H1 (cell line): ENCODE data around the gene SMG1. TPM values are rescaled to one million over a fixed set of nuclear protein-coding genes. Genes with fewer than 3 reads are reported as not detected.

Source experiments
- CTCF ChIA-PET: fragments of 300-600 bp; sonication (Branson Sonifier 250); formaldehyde crosslinking; loops from one replicate; lab custom pipeline; 2021; ENCODE audit not compliant: partially characterized antibody; lab: Charles Lee
- POLR2A ChIA-PET: fragments of 300-600 bp; sonication (Branson Sonifier 250); formaldehyde crosslinking; loops from one replicate; lab custom pipeline; 2021; ENCODE audit warnings: inconsistent platforms; ENCODE audit not compliant: partially characterized antibody; lab: Charles Lee
- DNase-seq, 2 experiments: peaks; one replicate each; pipeline versions ENCODE4 v3.0.0 to v3.0.0-alpha.2; 2010 to 2022; ENCODE audit warnings: low spot score in 2 of 2, low read depth in 1 of 2, mixed read lengths in 1 of 2
- FAIRE-seq: peaks from 2 replicates; lab custom pipeline; 2011; peaks lifted over from hg19 to GRCh38; lab: Jason Lieb, UNC
- H2AFZ ChIP-seq: 2 replicates; pipeline ENCODE4 v1.8.1; 2012; ENCODE audit warnings: low read length, inconsistent platforms
- H2AK5ac ChIP-seq: 2 replicates; pipeline ENCODE4 v1.6.1; 2013; ENCODE audit warnings: low read depth, low read length
- H2BK120ac ChIP-seq: replicated peaks from 2 replicates; pipeline ENCODE3; 2013; ENCODE audit warnings: low read depth, low read length, inconsistent platforms
- H2BK12ac ChIP-seq: 2 replicates; pipeline ENCODE4 v1.6.1; 2013; ENCODE audit warnings: low read depth, low read length
- H2BK15ac ChIP-seq: 2 replicates; pipeline ENCODE4 v1.6.1; 2013; ENCODE audit warnings: low read length
- H2BK20ac ChIP-seq: 2 replicates; pipeline ENCODE4 v1.6.1; 2013; ENCODE audit warnings: low read length
- H2BK5ac ChIP-seq: 2 replicates; pipeline ENCODE4 v1.6.1; 2013; ENCODE audit warnings: low read depth, low read length
- H3K14ac ChIP-seq: 2 replicates; pipeline ENCODE4 v1.6.1; 2013; ENCODE audit warnings: inconsistent platforms; ENCODE audit not compliant: insufficient read length
- H3K18ac ChIP-seq: 2 replicates; pipeline ENCODE4 v1.6.1; 2013; ENCODE audit warnings: low read length; ENCODE audit errors: extremely low read depth
- H3K23ac ChIP-seq: 2 replicates; pipeline ENCODE4 v1.6.1; 2013; ENCODE audit warnings: inconsistent platforms; ENCODE audit not compliant: insufficient read length
- H3K23me2 ChIP-seq: 2 replicates; pipeline ENCODE4 v1.6.1; 2013; ENCODE audit warnings: low read depth, low read length
- H3K27ac ChIP-seq: 2 replicates; pipeline ENCODE4 v1.6.1; 2011; ENCODE audit warnings: low read depth, low read length, inconsistent platforms
- H3K27me3 ChIP-seq, 4 experiments: replicated peaks in 1 of 4; 1 replicate in 1 of 4; 2 replicates in 3 of 4; pipeline versions ENCODE4 v1.6.1 to v1.8.1; 2011 to 2013; ENCODE audit warnings: low read length in 3 of 4, mild to moderate bottlenecking in 3 of 4, inconsistent platforms in 2 of 4, mixed read lengths in 2 of 4, moderate library complexity in 1 of 4; ENCODE audit not compliant: control insufficient read depth in 3 of 4, insufficient read depth in 3 of 4; ENCODE audit errors: extremely low read depth in 1 of 4
- H3K36me3 ChIP-seq, 4 experiments: 2 replicates each; pipeline versions ENCODE4 v1.6.1 to v1.8.1; 2011 to 2013; ENCODE audit warnings: mild to moderate bottlenecking in 4 of 4, low read length in 3 of 4, moderate library complexity in 2 of 4, control low read depth in 1 of 4, inconsistent platforms in 1 of 4; ENCODE audit not compliant: insufficient read depth in 4 of 4, control insufficient read depth in 2 of 4
- H3K4ac ChIP-seq: replicated peaks from 2 replicates; pipeline ENCODE3; 2013; ENCODE audit warnings: low read length, low read depth, mixed read lengths, inconsistent platforms; ENCODE audit not compliant: insufficient read length
- H3K4me1 ChIP-seq, 4 experiments: replicated peaks in 1 of 4; 1 replicate in 1 of 4; 2 replicates in 3 of 4; pipeline versions ENCODE4 v1.6.1 to v1.8.1; 2011 to 2013; ENCODE audit warnings: low read length in 3 of 4, inconsistent platforms in 2 of 4, mixed read lengths in 1 of 4; ENCODE audit not compliant: insufficient read depth in 4 of 4, control insufficient read depth in 3 of 4
- H3K4me2 ChIP-seq, 2 experiments: 2 replicates each; pipeline versions ENCODE4 v1.6.1 to v1.8.1; 2011 to 2013; ENCODE audit warnings: low read depth in 2 of 2, low read length in 2 of 2, control low read depth in 1 of 2, inconsistent platforms in 1 of 2, mild to moderate bottlenecking in 1 of 2; ENCODE audit not compliant: insufficient read depth in 1 of 2
- H3K4me3 ChIP-seq, 4 experiments: fragments of 200-600, 300-600 bp in 1 of 4; sonication (generic), shearing (Covaris generic), sonication (Bioruptor Twin) in 1 of 4; 2 replicates each; pipeline versions ENCODE4 v1.5.1 to v1.8.1; 2011 to 2016; ENCODE audit warnings: low read length in 4 of 4, low read depth in 3 of 4, control low read depth in 2 of 4, inconsistent platforms in 2 of 4, mild to moderate bottlenecking in 2 of 4, mixed read lengths in 1 of 4, moderate library complexity in 1 of 4; ENCODE audit not compliant: insufficient read depth in 2 of 4; ENCODE audit errors: extremely low read depth in 1 of 4
- H3K56ac ChIP-seq: replicated peaks from 2 replicates; pipeline ENCODE3; 2013; ENCODE audit warnings: low read depth, mild to moderate bottlenecking, mixed read lengths, low read length, inconsistent platforms; ENCODE audit not compliant: insufficient read length
- H3K79me1 ChIP-seq: 2 replicates; pipeline ENCODE4 v1.6.1; 2013; ENCODE audit warnings: low read depth, low read length, control low read depth
- H3K79me2 ChIP-seq, 2 experiments: 2 replicates each; pipeline versions ENCODE4 v1.6.1 to v1.8.1; 2012 to 2013; ENCODE audit warnings: low read length in 2 of 2, mild to moderate bottlenecking in 2 of 2, inconsistent platforms in 1 of 2; ENCODE audit not compliant: insufficient read depth in 2 of 2, control insufficient read depth in 1 of 2
- H3K9ac ChIP-seq, 4 experiments: replicated peaks in 1 of 4; 1 replicate in 1 of 4; 2 replicates in 3 of 4; pipeline versions ENCODE4 v1.6.1 to v1.8.1; 2011 to 2013; ENCODE audit warnings: low read depth in 3 of 4, low read length in 3 of 4, control low read depth in 2 of 4, mild to moderate bottlenecking in 2 of 4, moderate library complexity in 2 of 4, inconsistent platforms in 1 of 4; ENCODE audit errors: extremely low read depth in 1 of 4
- H3K9me3 ChIP-seq, 2 experiments: 2 replicates each; pipeline versions ENCODE4 v1.6.1 to v1.8.1; 2012 to 2013; ENCODE audit warnings: mild to moderate bottlenecking in 2 of 2, moderate library complexity in 2 of 2, control low read depth in 1 of 2, inconsistent platforms in 1 of 2, low read depth in 1 of 2, low read length in 1 of 2, mixed read lengths in 1 of 2; ENCODE audit not compliant: insufficient read depth in 2 of 2
- H4K20me1 ChIP-seq, 2 experiments: replicated peaks in 1 of 2; 2 replicates each; pipeline versions ENCODE3 to v1.8.1; 2011 to 2013; ENCODE audit warnings: inconsistent platforms in 2 of 2, low read length in 2 of 2, mild to moderate bottlenecking in 1 of 2; ENCODE audit not compliant: insufficient read depth in 2 of 2, control insufficient read depth in 1 of 2
- H4K5ac ChIP-seq: 2 replicates; pipeline ENCODE4 v1.6.1; 2013; ENCODE audit warnings: low read length, low read depth, mixed read lengths, inconsistent platforms; ENCODE audit not compliant: insufficient read length
- H4K8ac ChIP-seq: 2 replicates; pipeline ENCODE4 v1.8.0; 2013; ENCODE audit warnings: mild to moderate bottlenecking, moderate library complexity, low read length, inconsistent platforms; ENCODE audit not compliant: insufficient read depth; ENCODE audit errors: extremely low read depth
- H4K91ac ChIP-seq: replicated peaks from 2 replicates; pipeline ENCODE3; 2013; ENCODE audit warnings: low read length, mixed read lengths, inconsistent platforms; ENCODE audit not compliant: insufficient read length
- BACH1 ChIP-seq: IDR thresholded peaks from 2 replicates; pipeline ENCODE4 v1.6.1; 2012; ENCODE audit warnings: low read length, improper control_type of control experiment
- CBX5 ChIP-seq: fragments of 300-800, 300-1000 bp; sonication (generic); IDR thresholded peaks from 2 replicates; pipeline ENCODE4 v1.7.1; 2016; ENCODE audit warnings: antibody characterized with exemption, low read length, low read depth
- CHD1 ChIP-seq: IDR thresholded peaks from 2 replicates; pipeline ENCODE4 v1.6.1; 2012; ENCODE audit warnings: low read depth, low read length, improper control_type of control experiment
- EP300 ChIP-seq, 2 experiments: IDR thresholded peaks; 1 replicate in 1 of 2; 2 replicates in 1 of 2; pipeline ENCODE4 v1.6.1; 2011 to 2012; ENCODE audit warnings: low read depth in 2 of 2, low read length in 2 of 2, mild to moderate bottlenecking in 2 of 2, borderline replicate concordance in 1 of 2, inconsistent platforms in 1 of 2, moderate library complexity in 1 of 2
- EZH2 ChIP-seq: fragments of 200-600 bp; sonication (generic); IDR thresholded peaks from 2 replicates; pipeline ENCODE4 v1.7.1; 2012; ENCODE audit warnings: low read depth, mild to moderate bottlenecking, moderate library complexity, low read length, inconsistent platforms; ENCODE audit not compliant: severe bottlenecking
- JUN ChIP-seq: IDR thresholded peaks from 2 replicates; pipeline ENCODE4 v1.6.1; 2011; ENCODE audit warnings: low read depth, mild to moderate bottlenecking, improper control_type of control experiment, low read length
- MAFK ChIP-seq: IDR thresholded peaks from 2 replicates; pipeline ENCODE4 v1.6.1; 2012; ENCODE audit warnings: low read depth, mild to moderate bottlenecking, improper control_type of control experiment, low read length
- RXRA ChIP-seq: IDR thresholded peaks from 2 replicates; pipeline ENCODE4 v1.6.1; 2011; ENCODE audit warnings: low read depth, mild to moderate bottlenecking, low read length, moderate library complexity; ENCODE audit not compliant: insufficient read depth
- TEAD4 ChIP-seq: IDR thresholded peaks from 2 replicates; pipeline ENCODE4 v1.6.1; 2012; ENCODE audit warnings: low read depth, low read length, inconsistent platforms, mixed read lengths
- WGBS, 2 experiments: shearing (Covaris generic) in 1 of 2; methylation state at CpG; one replicate each; pipeline versions ENCODE4 v1.1.6 to v1.1.7; 2013 to 2015; ENCODE audit warnings: low lambda C conversion rate in 2 of 2, mixed read lengths in 2 of 2, inconsistent platforms in 1 of 2, low coverage in 1 of 2, missing lambda C conversion rate in 1 of 2; ENCODE audit not compliant: insufficient replicate concordance in 2 of 2, insufficient coverage in 1 of 2, insufficient read length in 1 of 2; ENCODE audit errors: extremely low coverage in 1 of 2, missing lambda C conversion rate in 1 of 2; 5-methylcytosine and 5-hydroxymethylcytosine counted together
- polyA plus RNA-seq, 7 experiments: library from polyadenylated mRNA; depleted of rRNA in 3 of 7; stranded (reverse) in 5 of 7; unstranded in 2 of 7; fragments of >200 nt in 5 of 7; fragments of 200-250 nt in 2 of 7; gene quantifications; 1 replicate in 5 of 7; 2 replicates in 1 of 7; 4 replicates in 1 of 7; pipeline versions ENCODE4 v1.2.1 to v1.2.3, GENCODE V29; 2011 to 2013; ENCODE audit warnings: missing spikeins in 2 of 7, mixed read lengths in 2 of 7
- total RNA-seq: library from RNA; stranded (reverse); fragmentation: NEBNext Ultra II Directional; extraction: Animal tissue kit (Norgen Biotek cat#: 25700); gene quantifications from 2 replicates; pipeline ENCODE4 v1.2.1, GENCODE V29; 2021
- TF ChIP-seq, protein P1 (sequence below): IDR thresholded peaks from 2 replicates; pipeline ENCODE4 v1.6.1; 2012; ENCODE audit warnings: inconsistent platforms

The SMG1 gene
- total and polyA plus RNA-seq, 2 of the 8 experiments (the other 6 are each of a cell fraction or from before 2014, with no cell fraction given): 14.9 to 90.6 TPM

DNA sequence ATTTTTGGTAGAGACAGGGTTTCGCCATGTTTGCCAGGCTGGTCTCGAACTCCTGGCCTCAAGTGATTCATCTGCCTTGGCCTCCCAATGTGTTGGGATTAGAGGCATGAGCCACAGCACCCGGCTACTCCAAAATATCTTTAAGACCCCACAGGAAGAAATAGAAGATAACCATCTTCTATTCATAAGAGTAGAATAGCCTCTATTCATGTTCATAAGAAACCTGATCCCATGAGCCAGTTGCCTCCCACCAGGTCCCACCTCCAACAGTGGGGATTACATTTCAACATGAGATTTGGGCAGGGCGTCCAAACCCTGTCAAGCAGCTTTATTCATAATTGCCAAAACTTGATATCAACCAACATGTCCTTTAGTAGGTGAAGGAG lies 43.6 kb upstream of the SMG1 start:
- H2BK12ac ChIP-seq: no peak overlapping the region
- no peak for TF ChIP-seq EP300 (IDR thresholded peaks at IDR 0.05; ENCODE audit: borderline replicate concordance in 1 of 2, low read depth in 2 of 2, low read length in 2 of 2)
- no peak for TF ChIP-seq CBX5
- TF ChIP-seq MAFK: no peak
- TF ChIP-seq, protein P1, sequence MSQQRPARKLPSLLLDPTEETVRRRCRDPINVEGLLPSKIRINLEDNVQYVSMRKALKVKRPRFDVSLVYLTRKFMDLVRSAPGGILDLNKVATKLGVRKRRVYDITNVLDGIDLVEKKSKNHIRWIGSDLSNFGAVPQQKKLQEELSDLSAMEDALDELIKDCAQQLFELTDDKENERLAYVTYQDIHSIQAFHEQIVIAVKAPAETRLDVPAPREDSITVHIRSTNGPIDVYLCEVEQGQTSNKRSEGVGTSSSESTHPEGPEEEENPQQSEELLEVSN: no peak
- no peak for TF ChIP-seq TEAD4
- TF ChIP-seq JUN: no peak
- no peak for TF ChIP-seq BACH1
- TF ChIP-seq RXRA: no peak
- TF ChIP-seq EZH2: no peak
- TF ChIP-seq CHD1: no peak
- no peak overlapping the region for H3K27ac ChIP-seq
- H3K56ac ChIP-seq: no peak overlapping the region
- H2AFZ ChIP-seq: no peak overlapping the region
- H4K5ac ChIP-seq: no peak overlapping the region
- no peak overlapping the region for H3K14ac ChIP-seq
- peaks cover 0 to 6% (median 0%) of the 10 kb centered on the region in 4 experiments; a peak in 1 of 7 replicates for H3K4me1 ChIP-seq
- H2BK5ac ChIP-seq: no peak overlapping the region
- no peak overlapping the region for H2BK20ac ChIP-seq
- no peak overlapping the region for H3K23ac ChIP-seq
- 88% methylated on average over 4 of the region's 4 CpGs; no CpG with 5 or more reads in 1 of the 2 experiments for WGBS, 2 experiments
- no peaks in the 10 kb centered on the region for H4K20me1 ChIP-seq
- no peak overlapping the region for H2BK15ac ChIP-seq
- H3K36me3 ChIP-seq: no peaks in the 10 kb centered on the region
- no peaks in the 10 kb centered on the region for H3K27me3 ChIP-seq
- no peak overlapping the region for H4K91ac ChIP-seq
- no peak for DNase-seq
- no peaks in the 10 kb centered on the region for H3K79me2 ChIP-seq
- H3K23me2 ChIP-seq: no peaks in the 10 kb centered on the region
- H3K9ac ChIP-seq: no peak overlapping the region
- no peak overlapping the region for H2BK120ac ChIP-seq
- no peak overlapping the region for H3K18ac ChIP-seq
- H3K4me2 ChIP-seq: no peak overlapping the region
- H2AK5ac ChIP-seq: no peak overlapping the region
- ChIA-PET CTCF (interaction anchor here (0.6 to 4.0 kb wide), 7 partner anchors 9 to 1378 kb away, joined by 3 to 19 read pairs (median 4); partner anchors contain the start of gene TMC7), POLR2A (no interaction called here)
- no peak overlapping the region for H3K4me3 ChIP-seq
- no peak for FAIRE-seq
- H3K9me3 ChIP-seq: no peaks in the 10 kb centered on the region
- H3K79me1 ChIP-seq: no peaks in the 10 kb centered on the region; the same call in 1 of the 2 replicates
- no peak overlapping the region for H3K4ac ChIP-seq
- H4K8ac ChIP-seq: no peak overlapping the region
